HG03342 (cell line): ENCODE data around the gene VTI1A.
"Not testable (repeated sequence)": the region's sequence is repeated elsewhere in the genome, so short reads cannot be mapped to it uniquely, and the experiment has no call there.

Experiments
- ATAC-seq: cut with Tn5 transposase; IDR thresholded peaks from one replicate; pipeline ENCODE4 v1.9.1; 2021; ENCODE audit warnings: mild to moderate bottlenecking, moderate library complexity; ENCODE audit not compliant: unreplicated experiment

The VTI1A gene

GRCh38 chr10:112446855-112447619 is at the start of gene VTI1A, which contains the start of gene ZDHHC6:
Gene VTI1A, plus strand, starts transcription at chr10:112447215. Its CDS starts 159 bp downstream, at chr10:112447374.
Gene ZDHHC6, minus strand, starts transcription at chr10:112446914. Its CDS starts 1,478 bp downstream, at chr10:112445436.
- peak; percentile 89 for ATAC-seq

GRCh38 chr10:112397592-112397991 is 49.4 kb upstream of the VTI1A start:
- no peak for ATAC-seq

GRCh38 chr10:112402917-112403316 is 44.1 kb upstream of the VTI1A start:
- ATAC-seq: no peak

GRCh38 chr10:112404617-112405016 is 42.4 kb upstream of the VTI1A start:
- ATAC-seq: no peak

- ATAC-seq: not testable (repeated sequence)
These were observed 40.2 kb upstream of the VTI1A start for GRCh38 chr10:112406806-112407205.

GRCh38 chr10:112407696-112408095 is 39.3 kb upstream of the VTI1A start:
- no peak for ATAC-seq

- no peak for ATAC-seq
These were observed 37.7 kb upstream of the VTI1A start for GRCh38 chr10:112409299-112409698.

- no peak for ATAC-seq
These were observed 37.3 kb upstream of the VTI1A start for GRCh38 chr10:112409755-112410154.

GRCh38 chr10:112412696-112413095 is 34.3 kb upstream of the VTI1A start:
- ATAC-seq: no peak

GRCh38 chr10:112421731-112422130 is 25.3 kb upstream of the VTI1A start:
- ATAC-seq: no peak

- no peak for ATAC-seq
These were observed 22.4 kb upstream of the VTI1A start for GRCh38 chr10:112424651-112425050.

- ATAC-seq: no peak
These were observed 20.9 kb upstream of the VTI1A start for GRCh38 chr10:112426111-112426510.

- ATAC-seq: no peak
These were observed 17.9 kb upstream of the VTI1A start for GRCh38 chr10:112429147-112429546.

- no peak for ATAC-seq
These were observed 17.3 kb upstream of the VTI1A start for GRCh38 chr10:112429654-112430230.

- no peak for ATAC-seq
These were observed 13.9 kb upstream of the VTI1A start for GRCh38 chr10:112433136-112433535.

GRCh38 chr10:112434988-112435619 is 11.9 kb upstream of the VTI1A start:
- no peak for ATAC-seq

GRCh38 chr10:112438356-112438755 is 8.7 kb upstream of the VTI1A start:
- no peak for ATAC-seq

GRCh38 chr10:112441520-112441919 is 5.5 kb upstream of the VTI1A start:
- no peak for ATAC-seq

- ATAC-seq: peak; percentile 38
These were observed 5.0 kb upstream of the VTI1A start for GRCh38 chr10:112442063-112442462.

- ATAC-seq: no peak
These were observed 760 bp upstream of the VTI1A start for GRCh38 chr10:112446055-112446854.

GRCh38 chr10:112447620-112447928 is 559 bp downstream of the VTI1A start:
- ATAC-seq: no peak
